GM12874 (cell line): ENCODE data around the gene HLF.

Experiments
- CTCF ChIP-seq: IDR thresholded peaks from 2 replicates; pipeline ENCODE4 v1.5.1; 2011; ENCODE audit warnings: low read depth, mild to moderate bottlenecking, control low read depth, low read length, moderate library complexity; ENCODE audit not compliant: insufficient read depth

The HLF gene

GRCh38 chr17:55341432-55341831, 76.7 kb downstream of the HLF start:
- no peak for TF ChIP-seq CTCF

GRCh38 chr17:55342800-55343585, 78.2 kb downstream of the HLF start:
- no peak for TF ChIP-seq CTCF

GRCh38 chr17:55343900-55344513, 79.2 kb downstream of the HLF start:
- TF ChIP-seq CTCF: no peak

- TF ChIP-seq CTCF: no peak
Observed at GRCh38 chr17:55344514-55344997, 79.8 kb downstream of the HLF start.

- no peak for TF ChIP-seq CTCF
Observed at GRCh38 chr17:55345132-55345531, 80.4 kb downstream of the HLF start.

- no peak for TF ChIP-seq CTCF
Observed at GRCh38 chr17:55346658-55347057, 81.9 kb downstream of the HLF start.

- no peak for TF ChIP-seq CTCF
Observed at GRCh38 chr17:55347341-55347740, 82.6 kb downstream of the HLF start.
